Stimulated activated CD4-positive, alpha-beta T cell treated with anti-CD3 and anti-CD28 coated beads, Interleukin-4, amount 100 ng/mL, for 24 hours (primary cell): ENCODE measurements around the gene CYB5R2.

ENCODE experiments used
- DNase-seq: peaks from one replicate; pipeline ENCODE4 v3.0.0-alpha.2; 2020

The CYB5R2 gene

DNA sequence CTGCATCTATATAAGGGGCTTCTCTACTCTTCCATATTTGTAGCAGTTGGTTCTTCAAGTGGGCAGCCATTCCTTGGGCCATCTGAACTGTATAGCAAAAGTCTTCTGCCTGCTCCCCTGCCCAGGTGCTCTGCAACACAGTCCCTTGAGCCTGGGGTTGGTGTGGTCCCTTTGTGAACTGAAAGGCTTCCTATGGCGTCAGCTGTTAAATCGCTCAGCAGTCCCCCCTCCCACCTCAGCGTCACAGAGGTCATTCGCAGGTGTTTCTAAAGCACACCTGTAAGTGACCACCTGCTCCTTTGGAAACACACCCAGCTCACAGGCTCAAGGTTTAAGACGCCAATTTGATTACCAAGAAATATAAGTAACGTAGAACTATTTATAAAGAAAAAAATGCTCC is 37.0 kb downstream of the CYB5R2 start:
- no peak for DNase-seq

DNA sequence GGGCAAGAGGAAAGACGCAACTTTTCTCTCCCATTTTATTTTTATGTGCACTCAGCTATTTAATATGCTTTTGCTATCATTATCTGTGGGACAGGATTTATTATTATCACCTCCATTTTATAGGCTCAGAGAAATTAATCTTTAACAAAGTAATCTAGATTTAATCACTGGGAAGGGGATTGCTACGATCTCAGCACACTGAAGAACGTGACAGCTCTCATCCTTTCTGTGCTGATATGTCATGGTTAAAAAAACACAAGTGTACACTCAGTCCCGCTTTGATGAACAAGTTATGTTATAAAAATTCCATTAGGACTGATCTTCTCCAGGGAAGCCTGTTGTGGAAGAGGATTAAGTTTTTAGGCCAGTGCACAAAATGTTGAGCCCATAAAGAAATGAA is 37.6 kb downstream of the CYB5R2 start:
- no peak for DNase-seq

DNA sequence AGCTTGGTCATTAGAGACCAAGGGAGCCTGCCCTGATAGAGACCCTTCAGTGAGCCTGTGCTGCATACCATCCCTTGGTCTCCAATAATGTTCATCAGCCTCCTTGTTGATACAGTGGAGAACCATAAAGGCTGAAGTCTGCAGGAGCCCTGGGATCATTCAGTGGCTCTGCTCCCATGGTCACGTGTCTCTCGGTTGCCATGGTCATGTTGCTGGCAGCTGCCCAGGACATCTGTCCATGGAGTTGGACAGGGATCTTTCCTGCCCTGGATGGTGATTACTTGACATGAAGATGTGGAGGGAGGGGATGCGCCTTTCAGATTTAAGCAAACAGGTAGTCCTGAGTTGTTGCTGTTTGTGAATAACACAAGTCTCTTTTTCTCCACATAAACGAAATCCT is 38.2 kb downstream of the CYB5R2 start:
- DNase-seq, result no peak

DNA sequence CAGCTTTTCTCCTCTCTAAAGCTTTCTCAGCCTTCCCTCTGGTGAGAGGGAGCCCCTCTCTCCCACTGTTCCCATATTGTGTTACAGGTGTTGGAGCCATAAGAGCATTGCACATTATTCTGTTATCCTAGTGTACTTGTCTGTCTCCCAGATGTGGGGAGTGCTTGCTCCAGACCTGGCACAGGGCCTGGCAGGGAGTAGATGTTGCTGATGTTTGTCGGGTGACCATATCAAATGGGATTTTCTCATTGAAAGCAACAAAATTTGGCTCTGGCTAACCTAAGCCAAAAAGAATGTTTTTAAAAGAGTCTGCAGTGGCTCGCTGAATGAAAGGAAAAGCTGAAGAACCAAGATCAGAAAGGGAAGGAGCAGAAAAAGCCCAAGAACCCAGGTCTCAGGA is 41.1 kb downstream of the CYB5R2 start:
- DNase-seq, result no peak

DNA sequence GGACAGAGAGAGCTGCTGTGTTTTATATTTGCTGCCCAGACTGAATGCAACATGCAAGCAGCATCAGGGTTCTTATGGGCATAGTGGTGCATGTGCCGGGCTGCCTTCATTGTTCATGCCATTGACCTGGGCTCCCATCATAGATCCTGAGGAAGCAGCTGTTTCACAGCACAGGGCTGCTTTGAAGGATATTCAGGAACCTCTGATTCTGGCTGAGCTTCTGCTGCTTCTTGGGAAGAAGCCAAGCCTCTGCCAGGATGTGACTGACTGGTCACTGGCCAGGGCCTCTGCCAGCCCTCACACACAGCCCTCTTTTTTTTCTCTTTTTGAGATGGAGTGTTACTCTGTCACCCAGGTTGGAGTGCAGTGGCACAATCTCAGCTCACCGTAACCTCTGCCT is 43.3 kb downstream of the CYB5R2 start:
- DNase-seq, result no peak

DNA sequence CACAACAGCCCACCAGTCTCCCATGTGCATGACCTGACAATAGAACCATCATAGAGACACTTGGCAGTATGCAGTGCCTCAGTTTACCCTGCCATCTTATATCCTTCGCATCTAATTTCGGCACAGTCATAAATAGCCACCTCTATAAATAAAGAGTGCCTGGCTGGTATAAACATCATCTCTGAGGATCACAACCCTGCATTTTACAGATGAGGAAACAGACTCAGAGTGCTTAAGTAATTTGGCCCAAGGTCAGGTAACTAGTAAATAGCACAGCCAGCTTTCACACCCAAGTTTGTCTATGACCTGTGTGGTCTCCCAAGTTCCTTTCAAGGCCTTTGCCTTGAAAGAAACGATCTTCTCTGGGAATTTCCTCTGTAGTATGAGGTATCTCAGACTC is 44.6 kb downstream of the CYB5R2 start:
- DNase-seq, result no peak

DNA sequence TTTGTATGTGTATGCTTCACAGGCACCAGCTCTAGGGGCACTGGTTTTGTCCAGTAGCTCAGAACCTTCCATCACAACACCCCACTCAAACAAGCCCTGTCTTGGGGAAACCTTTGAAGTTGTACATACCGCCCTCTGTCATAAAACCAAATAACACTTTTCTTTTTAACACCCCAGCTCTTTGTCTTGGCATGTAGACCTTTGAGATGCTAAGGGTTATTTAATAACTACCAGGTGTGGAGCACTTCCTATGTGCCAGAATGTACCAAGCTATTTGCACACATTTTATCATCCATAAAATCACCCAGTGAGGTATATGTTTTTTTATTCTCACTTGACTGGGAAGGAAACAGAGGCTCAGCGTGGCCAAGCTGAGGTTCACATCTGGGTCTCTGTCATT is 50.6 kb downstream of the CYB5R2 start:
- DNase-seq, result no peak

DNA sequence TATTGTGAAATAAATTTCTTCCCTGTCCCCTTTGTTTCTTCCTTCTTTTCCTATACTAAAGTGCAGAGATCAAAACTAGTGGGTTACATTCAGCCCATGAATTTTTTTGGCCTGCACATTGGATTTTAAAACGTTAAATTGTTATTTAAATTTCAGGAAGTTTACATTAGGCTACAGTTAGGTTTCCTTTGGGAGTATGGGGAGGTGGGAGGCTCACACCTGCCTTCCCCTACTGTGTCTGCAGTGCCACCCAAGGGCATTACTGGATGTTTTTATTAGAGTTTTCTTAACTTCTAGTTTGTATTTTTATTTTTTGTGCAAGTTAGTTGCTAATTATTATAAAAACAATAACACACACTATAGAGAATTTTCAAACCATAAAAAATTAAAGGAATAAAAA is 51.7 kb downstream of the CYB5R2 start:
- no peak for DNase-seq

DNA sequence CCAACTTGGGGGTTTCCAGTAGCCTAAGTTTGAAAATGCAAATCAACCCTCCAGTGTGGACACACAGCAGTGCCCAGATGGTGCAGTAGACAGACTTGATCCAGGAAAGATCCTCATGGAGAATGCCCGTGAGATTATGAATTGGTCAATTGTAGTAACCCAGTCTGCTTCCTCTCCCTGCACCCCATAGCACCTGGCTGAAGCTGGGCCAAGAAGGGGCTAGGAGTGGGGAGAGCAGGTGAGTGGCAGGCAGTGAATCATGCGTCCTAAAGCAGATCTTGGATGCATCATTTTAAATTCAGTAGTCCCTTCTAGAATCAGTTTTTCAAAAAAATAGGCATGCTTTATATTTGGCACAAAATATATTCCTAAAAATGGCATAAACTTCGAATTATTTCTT is 52.2 kb downstream of the CYB5R2 start:
- no peak for DNase-seq

DNA sequence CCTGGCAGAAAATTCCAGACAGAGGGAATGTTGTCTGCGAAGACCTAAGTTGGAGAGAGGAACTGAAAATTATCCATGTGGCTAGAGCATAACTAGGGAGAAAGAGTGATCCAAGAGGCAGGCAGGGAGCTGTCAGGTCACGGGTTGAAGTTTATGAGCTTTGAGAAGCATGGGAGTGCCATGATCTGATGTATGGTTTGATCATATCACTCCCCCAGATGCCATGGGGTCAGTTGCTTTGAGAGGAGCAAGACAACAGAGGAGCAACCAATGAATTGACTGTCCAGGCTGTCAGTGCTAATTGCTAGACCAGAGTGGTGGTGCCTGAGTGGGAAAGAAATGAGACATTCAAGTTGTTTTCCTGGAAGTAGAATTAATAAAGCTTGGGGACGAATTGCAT is 54.0 kb downstream of the CYB5R2 start:
- DNase-seq, result no peak

DNA sequence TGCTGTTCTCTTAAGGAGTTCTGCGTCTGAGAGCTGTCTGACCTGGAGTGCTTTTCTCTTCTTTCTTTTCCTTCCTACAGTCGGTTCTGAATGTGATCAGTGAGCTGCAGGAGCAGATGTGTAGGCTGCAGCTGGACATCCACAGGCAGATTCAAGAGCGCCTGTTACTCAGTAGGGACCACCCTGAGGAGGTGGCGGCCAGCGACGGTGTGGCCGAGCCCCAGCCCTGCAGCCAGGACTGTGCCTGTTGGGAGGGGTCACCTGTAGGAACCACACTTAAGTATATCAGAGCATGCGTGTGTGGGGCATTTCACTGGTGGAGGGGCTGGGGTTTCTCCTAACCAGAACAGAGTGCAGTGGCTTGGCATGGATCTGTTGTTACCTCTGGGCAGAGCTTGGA is 56.3 kb downstream of the CYB5R2 start:
- no peak for DNase-seq
